GM04503 (cell line): Measurements from ENCODE around the gene PC.
"Not testable (repeated sequence)": the region's sequence is repeated elsewhere in the genome, so short reads cannot be mapped to it uniquely, and the experiment has no call there.

ENCODE experiments used
- DNase-seq: peaks from one replicate; pipeline ENCODE4 v3.0.0-alpha.2; 2012; ENCODE audit warnings: low read depth

The PC gene

GRCh38 chr11:66840317-66841091 lies 117.7 kb downstream of the PC start:
- DNase-seq = no peak

GRCh38 chr11:66835768-66836405 lies 122.3 kb downstream of the PC start:
- peak; percentile 49 for DNase-seq

GRCh38 chr11:66834943-66835342 lies 123.2 kb downstream of the PC start:
- no peak for DNase-seq

DNA sequence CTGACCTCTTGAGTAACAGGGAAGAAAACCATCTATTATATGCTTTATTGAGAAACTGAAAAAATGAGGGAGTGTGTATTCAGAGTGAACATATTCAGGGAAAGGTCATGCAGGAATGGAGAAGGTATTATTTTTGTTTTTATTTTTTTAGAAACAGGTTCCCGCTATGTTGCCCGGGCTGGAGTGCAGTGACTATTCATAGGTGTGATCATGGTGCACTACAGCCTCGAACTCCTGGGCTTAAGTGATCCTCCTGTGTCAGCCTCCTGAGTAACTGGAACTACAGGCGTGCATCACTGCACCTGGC lies 123.7 kb downstream of the PC start:
- no peak for DNase-seq

DNA sequence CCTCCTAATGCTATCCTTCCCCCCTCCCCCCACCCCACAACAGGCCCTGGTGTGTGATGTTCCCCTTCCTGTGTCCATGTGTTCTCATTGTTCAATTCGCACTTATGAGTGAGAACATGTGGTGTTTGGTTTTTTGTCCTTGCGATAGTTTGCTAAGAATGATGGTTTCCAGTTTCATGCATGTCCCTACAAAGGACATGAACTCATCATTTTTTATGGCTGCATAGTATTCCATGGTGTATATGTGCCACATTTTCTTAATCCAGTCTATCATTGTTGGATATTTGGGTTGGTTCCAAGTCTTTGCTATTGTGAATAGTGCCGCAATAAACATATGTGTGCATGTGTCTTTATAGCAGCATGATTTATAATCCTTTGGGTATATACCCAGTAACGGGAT lies 133.6 kb downstream of the PC start:
- not testable (repeated sequence) for DNase-seq

DNA sequence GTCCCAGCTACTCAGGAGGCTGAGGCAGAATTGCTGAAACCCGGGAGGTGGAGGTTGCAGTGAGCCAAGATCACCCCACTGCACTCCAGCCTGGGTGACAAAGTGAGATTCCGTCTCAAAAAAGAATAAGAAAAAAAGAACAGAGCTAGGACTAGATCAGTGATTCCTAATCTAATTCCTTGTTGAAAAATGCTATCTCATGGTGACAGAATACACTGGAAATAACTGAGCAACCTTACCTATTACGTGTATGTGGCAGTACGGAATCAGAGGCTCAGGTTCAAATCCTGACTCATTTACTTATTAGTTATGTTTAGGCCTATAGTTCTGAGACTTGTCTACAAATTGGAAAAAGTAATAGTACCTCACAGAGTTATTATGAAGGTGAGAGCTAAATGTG lies 134.5 kb downstream of the PC start:
- DNase-seq = no peak

- no peak for DNase-seq
These were observed 137.3 kb downstream of the PC start for GRCh38 chr11:66820901-66821300.

GRCh38 chr11:66820381-66820780 lies 137.8 kb downstream of the PC start:
- DNase-seq = no peak

- no peak for DNase-seq
These were observed 139.8 kb downstream of the PC start for GRCh38 chr11:66818231-66818955.

DNA sequence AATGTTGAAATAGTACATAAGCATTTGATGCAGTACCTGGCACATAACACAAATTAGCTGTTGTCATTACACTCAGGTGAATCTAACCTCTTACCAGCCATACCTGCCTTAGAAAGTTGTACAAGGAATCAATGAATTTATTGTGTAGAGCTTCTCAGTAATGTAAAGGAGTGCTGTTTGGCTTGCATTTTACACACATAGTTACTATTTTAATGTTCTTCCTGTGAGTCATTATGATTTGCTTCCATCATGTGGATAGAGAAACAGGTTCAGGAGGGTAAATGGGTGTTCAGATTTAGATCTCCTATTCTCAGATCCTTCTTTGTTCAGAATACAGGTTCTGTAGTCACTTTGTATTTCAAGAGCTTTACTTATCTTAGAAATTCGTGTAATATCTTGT lies 142.5 kb downstream of the PC start:
- no peak for DNase-seq

- no peak for DNase-seq
These were observed 143.5 kb downstream of the PC start for GRCh38 chr11:66814678-66815077.

DNA sequence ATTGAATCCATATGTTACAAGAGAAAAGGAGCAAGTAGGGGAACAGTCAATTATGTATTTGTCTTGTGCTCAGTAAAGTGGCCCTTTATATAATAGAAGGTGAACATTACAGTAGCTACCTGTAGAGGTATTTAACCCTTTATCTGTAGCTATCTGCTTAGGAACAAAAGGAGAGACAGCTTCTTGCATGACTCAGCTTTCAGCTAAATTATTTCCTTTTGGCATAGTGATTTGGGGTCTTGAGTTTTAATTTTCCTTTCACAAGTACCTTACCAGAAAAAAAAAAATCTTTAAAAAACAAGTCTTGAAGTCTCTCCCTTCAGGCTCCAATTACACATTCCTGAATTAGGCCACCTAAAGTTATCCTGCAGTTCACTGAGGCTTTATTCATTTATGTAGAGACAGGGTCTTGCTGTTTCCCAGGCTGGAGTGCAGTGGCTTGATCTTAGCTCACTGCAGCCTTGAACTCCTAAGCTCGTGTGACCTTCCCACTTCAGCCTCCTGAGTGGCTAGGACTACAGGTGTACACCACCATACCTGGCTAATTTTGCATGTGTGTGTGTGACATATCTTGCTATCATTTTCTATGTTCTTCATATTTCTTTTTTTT lies 147.5 kb downstream of the PC start:
- no peak for DNase-seq

- DNase-seq = no peak
These were observed 148.6 kb downstream of the PC start for GRCh38 chr11:66809592-66809991.

DNA sequence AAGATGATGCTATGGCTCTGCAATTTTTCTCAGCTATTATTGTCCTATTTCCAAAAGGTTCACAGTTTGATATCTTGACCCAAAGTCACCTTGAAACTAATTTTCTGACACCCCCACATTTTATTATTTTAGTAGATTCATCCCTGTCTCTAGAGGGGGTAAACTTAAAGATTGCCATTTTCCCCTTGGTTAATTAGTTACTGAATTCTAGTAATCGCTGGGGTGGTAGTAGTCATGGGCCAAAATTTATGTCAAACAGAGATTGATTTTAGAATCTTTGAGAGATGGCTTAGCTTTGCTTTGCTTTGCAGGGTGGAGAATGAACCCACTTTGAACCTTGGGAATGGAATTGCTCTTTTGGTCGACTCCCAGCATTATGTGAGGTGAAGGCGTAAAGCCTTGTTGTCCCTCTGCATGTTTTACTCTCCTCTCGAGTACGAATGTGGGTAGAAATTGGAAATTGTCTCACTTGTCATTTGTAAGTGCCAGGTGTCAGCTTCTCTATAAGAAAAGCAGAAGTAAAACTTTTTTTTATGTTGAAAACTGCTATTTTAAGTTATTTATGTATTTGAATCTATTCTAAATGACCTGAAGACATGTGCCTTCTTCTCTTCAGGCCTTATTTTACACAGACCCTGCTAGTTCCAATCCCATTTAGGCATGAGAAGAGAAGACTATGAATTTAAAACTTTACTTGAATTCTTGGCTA lies 157.3 kb downstream of the PC start:
- no peak for DNase-seq

DNA sequence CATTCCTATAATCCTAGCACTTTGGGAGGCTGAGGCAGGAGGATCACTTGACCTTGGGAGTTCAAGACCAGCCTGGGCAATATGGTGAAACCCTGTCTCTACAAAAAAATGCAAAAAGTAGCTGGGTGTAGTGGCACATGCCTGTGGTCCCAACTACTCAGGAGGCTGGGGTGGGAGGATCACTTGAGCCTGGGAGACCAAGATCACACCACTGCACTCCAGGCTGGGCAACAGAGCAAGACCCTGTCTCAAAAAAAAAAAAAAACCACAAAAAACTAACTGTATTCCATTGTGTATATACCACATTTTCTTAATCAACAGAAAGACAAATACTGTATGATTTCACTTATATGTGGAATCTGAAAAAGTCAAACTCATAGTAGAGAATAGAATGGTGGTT lies 158.4 kb downstream of the PC start:
- not testable (repeated sequence) for DNase-seq
